Calu3 (cell line): ENCODE data around the gene MTARC1. TPM values are rescaled to one million over a fixed set of nuclear protein-coding genes. Genes with fewer than 3 reads are reported as not detected.

ENCODE experiments used
- BruUV-seq: library from RNA; stranded (reverse); fragments of 400-500 nt; replicated peaks from 2 replicates; lab custom pipeline; 2021; lab: Mats Ljungman, UMichigan
- CTCF ChIA-PET: fragments of 300-600 bp; sonication (Branson Sonifier 250); formaldehyde crosslinking; loops from one replicate; lab custom pipeline; 2022; ENCODE audit warnings: antibody characterized with exemption; lab: Charles Lee
- DNase-seq: peaks from one replicate; pipeline ENCODE4 v3.0.0; 2022
- H3K27ac Mint-ChIP-seq: one replicate; pipeline ENCODE4 v1.8.0; 2022; ENCODE audit warnings: mixed read lengths; ENCODE audit not compliant: unreplicated experiment
- H3K27me3 Mint-ChIP-seq: one replicate; pipeline ENCODE4 v1.8.0; 2022; ENCODE audit warnings: mixed read lengths; ENCODE audit not compliant: unreplicated experiment
- H3K36me3 Mint-ChIP-seq: one replicate; pipeline ENCODE4 v1.8.0; 2022; ENCODE audit warnings: mild to moderate bottlenecking, moderate library complexity, mixed read lengths; ENCODE audit not compliant: insufficient read depth, unreplicated experiment
- H3K4me1 Mint-ChIP-seq: one replicate; pipeline ENCODE4 v1.8.0; 2022; ENCODE audit warnings: mild to moderate bottlenecking, low read depth, mixed read lengths; ENCODE audit not compliant: unreplicated experiment
- H3K4me3 Mint-ChIP-seq: one replicate; pipeline ENCODE4 v1.8.0; 2022; ENCODE audit warnings: mild to moderate bottlenecking, low read depth, moderate library complexity, mixed read lengths; ENCODE audit not compliant: unreplicated experiment
- H3K9me3 Mint-ChIP-seq: one replicate; pipeline ENCODE4 v1.8.0; 2022; ENCODE audit warnings: low read depth, mixed read lengths; ENCODE audit not compliant: unreplicated experiment
- CTCF ChIP-seq: fragments of 200-600 bp; IDR thresholded peaks from one replicate; pipeline ENCODE4 v1.8.0; 2022; ENCODE audit warnings: antibody characterized with exemption; ENCODE audit not compliant: unreplicated experiment
- intact Hi-C: fragments of 100-400 bp; cut with micrococcal nuclease; formaldehyde crosslinking; loops from one replicate; pipeline ENCODE4 v1.10.0; 2022; ENCODE audit not compliant: unreplicated experiment
- total RNA-seq: library from RNA; stranded (reverse); gene quantifications from 2 replicates; pipeline ENCODE4 v1.2.3, GENCODE V29; 2022

The MTARC1 gene
- total RNA-seq, 1 experiment from 2014 or later: 21.3 TPM

- H3K9me3 Mint-ChIP-seq: no peaks in the 10 kb centered on the region
- intact Hi-C loops: no loop called here
- peaks cover 13% of the 10 kb centered on the region for H3K36me3 Mint-ChIP-seq
- no peak for TF ChIP-seq CTCF
- no peak for DNase-seq
- peak overlapping the region; percentile 66 for H3K27ac Mint-ChIP-seq
- H3K4me1 Mint-ChIP-seq: peaks cover 24% of the 10 kb centered on the region
- no TSS peak for BruUV-seq
- no peaks in the 10 kb centered on the region for H3K27me3 Mint-ChIP-seq
- CTCF ChIA-PET: interaction anchor here (1.0 to 3.1 kb wide), 2 partner anchors 13 to 30 kb away, joined by 3 to 26 read pairs; no protein-coding TSS in a partner anchor
- peak overlapping the region; percentile 91 for H3K4me3 Mint-ChIP-seq
Measured at GRCh38 chr1:220746851-220747250, 39.9 kb upstream of the MTARC1 start.

- H3K4me1 Mint-ChIP-seq: peaks cover 25% of the 10 kb centered on the region
- H3K4me3 Mint-ChIP-seq: peak overlapping the region; percentile 91
- DNase-seq: no peak
- H3K36me3 Mint-ChIP-seq: peaks cover 13% of the 10 kb centered on the region
- no peaks in the 10 kb centered on the region for H3K27me3 Mint-ChIP-seq
- TF ChIP-seq CTCF: no peak
- BruUV-seq: no TSS peak
- intact Hi-C loops: loop anchor here (1.0 kb wide), 1 partner anchor 13 kb away; no protein-coding TSS in a partner anchor
- no peaks in the 10 kb centered on the region for H3K9me3 Mint-ChIP-seq
- CTCF ChIA-PET: interaction anchor here (0.6 to 3.1 kb wide), 9 partner anchors 14 to 558 kb away, joined by 3 to 26 read pairs (median 4); no protein-coding TSS in a partner anchor
- H3K27ac Mint-ChIP-seq: peak overlapping the region; percentile 66
Measured at GRCh38 chr1:220747437-220748088, 39.1 kb upstream of the MTARC1 start.

- DNase-seq: peak; percentile 77
- Mint-ChIP-seq H3K27ac (peak within 1 kb of the TSS; percentile 66), H3K27me3 (no peaks in the 10 kb centered on the region), H3K36me3 (peaks cover 13% of the 10 kb centered on the region), H3K4me1 (peaks cover 25% of the 10 kb centered on the region), H3K4me3 (peak within 1 kb of the TSS; percentile 91), H3K9me3 (no peaks in the 10 kb centered on the region)
- TF ChIP-seq CTCF: no peak
- BruUV-seq: no TSS peak
- intact Hi-C loops: loop anchor here (1.0 kb wide), 1 partner anchor 14 kb away; no protein-coding TSS in a partner anchor
- CTCF ChIA-PET: interaction anchor here (0.5 to 3.1 kb wide), 9 partner anchors 14 to 559 kb away, joined by 3 to 26 read pairs (median 4); no protein-coding TSS in a partner anchor
Measured at GRCh38 chr1:220748089-220748934, 38.4 kb upstream of the MTARC1 start, which contains the start of gene MTARC2. Gene MTARC2, plus strand, starts transcription at chr1:220748322. Its CDS starts 210 bp downstream, at chr1:220748532.

- H3K9me3 Mint-ChIP-seq: no peaks in the 10 kb centered on the region
- intact Hi-C loops: loop anchor here (1.0 kb wide), 1 partner anchor 15 kb away; no protein-coding TSS in a partner anchor
- no peak for DNase-seq
- TSS peak; percentile 51 for BruUV-seq
- H3K27me3 Mint-ChIP-seq: no peaks in the 10 kb centered on the region
- H3K4me3 Mint-ChIP-seq: peak overlapping the region; percentile 91
- H3K36me3 Mint-ChIP-seq: peaks cover 13% of the 10 kb centered on the region
- CTCF ChIA-PET: interaction anchor here (3.1 kb wide), 1 partner anchor 15 kb away, joined by 26 read pairs; no protein-coding TSS in a partner anchor
- H3K27ac Mint-ChIP-seq: no peak overlapping the region
- no peak for TF ChIP-seq CTCF
- H3K4me1 Mint-ChIP-seq: peaks cover 25% of the 10 kb centered on the region
Measured at GRCh38 chr1:220748936-220749335, 37.8 kb upstream of the MTARC1 start.
